Stimulated activated CD8-positive, alpha-beta memory T cell treated with anti-CD3 and anti-CD28 coated beads, Interleukin-4, amount 100 ng/mL, for 4 hours (primary cell): ENCODE data around the gene GRID2IP.

Source experiments
- DNase-seq, 2 donors: peaks; one replicate each; pipeline ENCODE4 v3.0.0-alpha.2; 2020; ENCODE audit warnings: low read depth in 2 of 2, low spot score in 1 of 2

The GRID2IP gene

GRCh38 chr7:6528401-6529130, 22.7 kb downstream of the GRID2IP start:
- no peak for DNase-seq

- DNase-seq, result no peak
Measured at GRCh38 chr7:6526997-6527378, 24.3 kb downstream of the GRID2IP start.

- no peak for DNase-seq
Measured at GRCh38 chr7:6520163-6520981, 30.9 kb downstream of the GRID2IP start.

DNA sequence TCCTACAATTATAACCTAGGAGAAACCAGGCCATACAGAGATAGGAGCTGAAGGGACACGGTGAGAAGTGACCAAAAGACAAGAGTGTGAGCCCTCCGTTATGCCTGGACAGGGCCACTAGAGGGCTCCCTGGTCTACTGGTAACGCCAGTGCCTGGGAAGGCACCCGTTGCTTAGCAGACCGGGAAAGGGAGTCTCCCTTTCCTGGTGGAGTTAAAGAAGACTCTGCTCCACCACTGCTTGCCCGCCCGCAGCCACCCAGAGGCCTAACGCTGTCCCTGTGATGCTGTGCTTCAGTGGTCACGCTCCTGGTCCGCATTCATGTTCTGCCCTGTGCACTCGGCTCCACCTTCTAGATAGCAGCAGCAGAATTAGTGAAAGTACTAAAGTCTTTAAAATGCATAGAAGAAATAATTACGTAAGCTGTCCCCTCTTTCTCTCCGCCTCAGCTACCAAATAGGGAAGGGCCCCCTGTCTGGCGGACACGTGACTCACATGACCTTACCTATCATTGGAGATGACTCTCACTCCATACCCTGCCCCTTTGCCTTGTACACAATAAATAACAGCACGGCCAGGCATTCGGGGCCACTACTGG, 34.8 kb downstream of the GRID2IP start:
- DNase-seq, result peak in 1 of 2 donors; percentile 32

DNA sequence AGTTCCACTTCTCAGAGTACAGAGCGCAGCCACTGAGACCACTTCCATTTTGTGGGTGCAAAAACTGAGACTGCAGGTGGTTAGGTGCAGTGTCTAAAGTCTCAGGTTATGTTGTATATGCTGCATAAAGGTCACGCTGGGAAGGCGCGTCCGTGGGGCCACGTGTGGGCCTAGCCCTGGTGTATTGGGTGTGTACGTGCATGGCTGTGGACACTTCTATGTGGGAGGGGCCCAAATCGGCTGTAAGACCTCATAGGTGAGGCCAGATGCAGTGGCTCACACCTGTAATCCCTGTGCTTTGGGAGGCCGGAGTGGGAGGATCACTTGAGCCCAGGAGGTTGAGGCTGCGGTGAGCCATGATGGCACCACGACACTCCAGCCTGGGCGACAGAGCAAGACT, 37.7 kb downstream of the GRID2IP start:
- DNase-seq, result no peak

GRCh38 chr7:6512892-6513291, 38.4 kb downstream of the GRID2IP start:
- no peak for DNase-seq

DNA sequence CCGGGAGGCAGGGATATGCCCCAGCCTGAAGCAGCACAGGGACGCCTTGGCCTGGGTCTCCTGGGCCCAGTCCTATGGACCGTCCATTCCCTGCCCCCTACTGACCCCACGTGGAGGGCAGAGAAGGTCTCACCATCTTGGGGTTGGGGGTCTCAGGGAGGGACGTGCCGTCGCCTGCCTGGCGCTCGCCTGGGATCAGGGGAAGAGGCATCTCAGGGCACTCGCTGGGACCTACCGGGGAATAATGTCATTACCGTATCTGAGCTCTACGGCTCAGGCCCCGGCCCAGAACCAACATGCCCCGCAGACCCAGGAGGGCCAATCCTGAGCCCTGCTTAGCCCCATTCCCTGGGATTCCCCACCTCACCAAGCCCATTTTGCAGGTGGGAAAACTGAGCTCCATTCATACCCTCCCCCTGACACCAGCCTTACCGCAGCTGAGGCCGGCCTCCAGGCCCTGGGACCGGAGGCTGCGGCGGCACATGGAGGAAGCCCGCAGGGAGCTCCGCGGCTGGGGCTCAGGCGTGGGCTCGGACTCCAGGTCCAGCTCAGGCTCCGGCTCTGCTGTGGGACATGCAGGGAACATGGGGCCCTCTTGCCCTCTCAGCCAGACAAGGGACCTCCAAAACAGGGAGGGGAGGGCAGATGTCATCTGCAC, 40.7 kb downstream of the GRID2IP start:
- no peak for DNase-seq

DNA sequence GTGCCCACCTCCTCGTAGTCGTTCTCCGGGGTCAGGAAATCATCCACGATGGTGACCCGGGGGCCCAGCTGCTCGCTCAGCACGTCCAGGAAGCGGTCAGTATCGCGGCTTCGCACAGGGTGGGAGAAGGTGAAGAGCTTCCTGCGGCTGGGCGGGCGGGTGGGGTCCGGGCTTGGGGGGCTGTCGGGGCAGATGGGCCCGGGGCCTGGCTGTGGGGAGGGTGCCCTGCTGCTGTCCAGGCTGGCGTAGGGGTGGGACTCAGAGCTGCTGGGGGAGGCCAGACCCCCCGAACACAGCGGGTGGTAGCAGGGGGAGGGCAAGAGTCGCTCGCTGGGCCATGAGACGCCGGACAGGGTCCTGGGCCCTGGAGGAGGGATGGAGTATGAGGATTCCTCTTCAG, 42.3 kb downstream of the GRID2IP start:
- DNase-seq, result no peak

DNA sequence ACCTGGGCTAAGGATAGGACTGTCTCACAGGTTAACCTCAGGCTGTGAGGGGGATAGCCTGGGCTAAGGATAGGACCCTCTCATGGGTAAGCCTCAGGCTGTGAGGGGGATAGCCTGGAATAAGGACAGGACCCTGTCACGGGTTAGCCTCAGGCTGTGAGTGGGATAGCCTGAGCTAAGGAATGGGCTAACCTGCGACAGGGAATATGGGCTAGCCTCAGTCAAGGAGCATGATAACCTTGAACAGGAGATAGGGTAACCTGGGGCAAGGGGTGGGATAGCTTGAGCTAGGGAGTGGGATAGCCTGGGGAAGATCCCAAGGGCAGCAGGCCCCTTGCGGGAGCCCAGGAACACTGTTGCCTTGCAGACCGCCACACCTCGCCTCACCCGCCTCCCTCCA, 42.7 kb downstream of the GRID2IP start:
- DNase-seq, result no peak

DNA sequence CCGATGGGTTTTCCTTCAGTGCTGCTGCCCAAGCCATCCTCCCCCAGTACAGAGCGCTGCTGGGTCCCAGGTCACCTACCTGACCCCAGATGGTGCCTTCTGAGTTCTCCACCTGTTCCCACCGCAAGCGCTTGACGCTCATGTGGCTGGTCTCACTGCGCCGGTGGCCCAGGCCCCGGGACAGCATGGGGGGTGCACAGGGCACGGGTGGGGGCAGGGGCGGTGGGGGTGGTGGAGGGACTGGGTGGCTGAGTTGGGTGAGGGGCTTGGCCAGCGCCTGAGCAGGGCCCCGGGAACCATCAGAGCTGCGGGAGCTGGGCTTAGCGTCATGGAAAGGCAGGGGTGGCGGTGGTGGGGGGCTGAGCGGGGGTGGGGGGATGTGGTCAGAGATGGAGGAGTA, 43.4 kb downstream of the GRID2IP start:
- DNase-seq, result no peak

DNA sequence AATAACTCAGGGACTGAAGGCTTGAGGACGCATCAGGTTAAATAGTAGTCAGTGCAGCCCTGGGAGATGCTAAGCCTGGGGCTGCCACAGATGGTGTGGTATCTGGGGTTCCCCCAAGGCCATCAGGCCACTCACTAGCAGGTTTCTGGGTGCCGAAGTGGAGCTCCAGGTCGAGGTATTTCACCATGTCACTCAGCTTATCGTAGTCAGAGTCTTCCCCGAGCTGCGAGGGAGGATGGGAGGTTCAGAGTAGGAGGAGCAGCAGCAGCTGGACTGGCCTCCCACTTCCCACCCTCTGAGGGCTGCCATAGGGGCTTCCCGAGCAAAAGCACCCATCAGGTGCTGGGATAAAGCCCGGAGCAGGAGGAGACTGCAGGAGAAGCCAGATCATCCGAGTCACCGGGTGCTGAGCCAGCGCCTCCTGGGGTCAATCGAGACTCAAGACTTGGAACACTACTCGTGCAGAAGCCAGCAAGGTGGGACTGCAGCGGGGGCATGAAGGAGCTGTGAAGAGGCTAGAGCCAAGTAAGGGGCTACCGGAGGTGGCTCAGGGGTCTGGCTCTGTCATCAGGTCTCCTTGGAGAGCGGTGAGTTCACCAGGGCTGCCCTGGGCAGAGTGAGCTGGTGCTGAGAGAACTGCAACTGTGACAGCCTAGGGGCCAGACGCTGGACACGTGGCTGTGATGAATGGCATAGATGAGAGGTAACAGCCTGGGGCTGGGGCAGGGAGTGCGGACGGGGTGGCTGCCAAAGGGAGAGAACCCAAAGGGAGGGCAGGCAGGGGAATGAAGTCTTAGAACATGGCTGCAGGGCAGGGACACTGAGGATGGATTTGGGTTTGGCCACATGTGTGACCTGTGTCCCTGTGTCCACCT, 45.3 kb downstream of the GRID2IP start:
- no peak for DNase-seq

GRCh38 chr7:6504996-6505395, 46.3 kb downstream of the GRID2IP start:
- no peak for DNase-seq

GRCh38 chr7:6502886-6503285, 48.4 kb downstream of the GRID2IP start:
- no peak for DNase-seq

DNA sequence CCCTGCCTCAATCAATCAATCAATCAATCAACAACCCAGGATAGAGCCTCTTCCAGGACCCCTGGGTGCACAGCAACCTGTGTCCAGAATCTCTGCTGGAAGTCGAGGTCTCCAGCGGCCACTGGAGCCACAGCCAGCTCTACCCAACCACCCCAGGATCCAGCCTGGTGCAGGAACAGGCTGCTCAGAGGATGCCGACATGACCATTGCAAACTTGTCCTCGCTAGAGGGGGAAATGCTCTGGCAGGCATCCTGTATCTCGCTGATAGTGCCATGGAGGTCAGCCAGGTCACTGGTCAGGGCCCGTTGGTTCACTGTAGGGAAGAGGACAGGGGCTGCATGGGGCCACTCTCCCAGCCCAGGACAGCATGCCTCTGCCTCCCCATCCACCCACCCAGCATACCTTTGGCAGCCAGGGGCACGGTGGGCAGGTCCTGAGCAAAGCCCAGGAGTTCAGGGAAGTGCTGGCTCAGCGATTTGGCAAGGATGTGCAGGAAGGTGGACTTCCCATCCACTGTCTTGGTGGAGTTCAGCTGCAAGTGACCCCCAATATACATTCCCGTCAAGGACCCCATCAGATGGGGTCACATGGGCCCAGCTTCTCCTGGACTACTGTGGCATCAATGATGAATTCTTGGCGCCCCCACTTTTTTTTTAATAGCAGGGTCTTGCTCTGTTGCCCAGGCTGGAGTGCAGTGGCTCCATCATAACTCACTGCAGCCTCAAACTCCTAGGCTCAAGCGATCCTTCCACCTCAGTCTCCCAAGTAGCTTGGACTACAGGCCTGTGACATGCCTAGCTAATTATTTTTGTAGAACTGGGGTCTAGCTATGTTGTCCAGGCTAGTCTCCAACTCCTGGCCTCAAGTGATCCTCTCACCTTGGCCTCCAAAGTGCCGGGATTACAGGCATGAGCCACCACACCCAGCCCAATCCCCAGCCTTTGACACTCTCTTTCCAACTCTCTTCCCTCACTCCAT, 49.4 kb downstream of the GRID2IP start:
- DNase-seq, result no peak

GRCh38 chr7:6500691-6501090, 50.6 kb downstream of the GRID2IP start:
- DNase-seq, result no peak

DNA sequence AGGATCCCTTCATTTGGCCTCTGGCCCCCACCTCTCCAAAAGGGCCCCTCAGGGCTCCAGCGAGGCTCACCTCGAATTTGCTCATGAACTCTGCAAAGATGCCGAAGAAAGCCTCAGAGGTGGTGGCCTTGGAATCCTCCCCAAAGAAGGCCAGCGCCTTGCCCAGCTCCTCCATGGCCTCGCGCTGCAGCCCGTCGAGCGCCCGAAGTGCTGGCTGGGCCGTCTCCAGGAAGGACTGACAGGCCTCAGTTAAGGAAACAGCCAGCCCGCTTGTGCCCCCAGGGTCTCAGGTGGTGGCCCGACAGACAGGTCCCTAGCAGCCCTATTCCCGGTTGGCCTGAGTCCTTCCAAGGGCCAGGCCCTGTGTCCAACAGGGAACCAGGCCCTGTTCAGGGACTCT, 53.3 kb downstream of the GRID2IP start:
- no peak for DNase-seq

DNA sequence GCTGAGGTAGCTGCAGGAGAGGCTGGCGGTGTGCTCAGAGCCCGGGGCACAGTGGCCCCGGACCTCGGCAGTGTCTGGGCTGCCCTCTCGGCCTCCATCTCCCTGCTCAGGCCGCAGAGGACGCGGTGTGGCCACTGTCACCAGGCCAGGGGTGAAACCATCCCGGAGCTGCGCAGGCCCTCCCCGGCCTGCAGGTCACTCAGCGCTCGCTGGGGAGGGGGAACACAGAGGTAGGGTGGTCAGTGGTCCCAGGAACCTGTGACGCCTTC, 53.7 kb downstream of the GRID2IP start:
- DNase-seq, result no peak

- no peak for DNase-seq
Measured at GRCh38 chr7:6496842-6497636, 54.2 kb downstream of the GRID2IP start.
